Measurements from ENCODE around the gene ADCY3.

DNA sequence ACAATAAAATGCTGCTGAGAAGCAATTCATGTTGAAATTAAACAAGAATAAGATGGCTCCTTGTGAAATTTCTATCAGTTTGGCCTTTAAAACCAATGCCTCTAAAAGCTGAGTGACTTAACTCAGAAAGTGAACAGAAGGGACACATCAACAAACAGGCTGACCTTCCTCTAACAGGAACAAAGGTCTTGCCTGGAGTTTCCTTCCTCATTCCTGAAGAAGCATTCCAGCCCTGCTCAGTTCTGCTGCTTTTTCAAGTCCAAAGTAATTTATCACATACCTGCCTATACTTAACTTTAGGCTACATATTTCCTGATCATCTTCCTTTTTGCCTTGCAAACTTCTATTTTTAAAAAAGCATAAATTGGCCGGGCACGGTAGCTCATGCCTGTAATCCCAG is 140.9 kb downstream of the ADCY3 start:
- TF ChIP-seq POLR2AphosphoS5 (IDR thresholded peaks at IDR 0.05) (no peak), POLR2A (IDR thresholded peaks at IDR 0.05) (no peak)
- TF ChIP-seq, protein P1, sequence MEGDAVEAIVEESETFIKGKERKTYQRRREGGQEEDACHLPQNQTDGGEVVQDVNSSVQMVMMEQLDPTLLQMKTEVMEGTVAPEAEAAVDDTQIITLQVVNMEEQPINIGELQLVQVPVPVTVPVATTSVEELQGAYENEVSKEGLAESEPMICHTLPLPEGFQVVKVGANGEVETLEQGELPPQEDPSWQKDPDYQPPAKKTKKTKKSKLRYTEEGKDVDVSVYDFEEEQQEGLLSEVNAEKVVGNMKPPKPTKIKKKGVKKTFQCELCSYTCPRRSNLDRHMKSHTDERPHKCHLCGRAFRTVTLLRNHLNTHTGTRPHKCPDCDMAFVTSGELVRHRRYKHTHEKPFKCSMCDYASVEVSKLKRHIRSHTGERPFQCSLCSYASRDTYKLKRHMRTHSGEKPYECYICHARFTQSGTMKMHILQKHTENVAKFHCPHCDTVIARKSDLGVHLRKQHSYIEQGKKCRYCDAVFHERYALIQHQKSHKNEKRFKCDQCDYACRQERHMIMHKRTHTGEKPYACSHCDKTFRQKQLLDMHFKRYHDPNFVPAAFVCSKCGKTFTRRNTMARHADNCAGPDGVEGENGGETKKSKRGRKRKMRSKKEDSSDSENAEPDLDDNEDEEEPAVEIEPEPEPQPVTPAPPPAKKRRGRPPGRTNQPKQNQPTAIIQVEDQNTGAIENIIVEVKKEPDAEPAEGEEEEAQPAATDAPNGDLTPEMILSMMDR (IDR thresholded peaks at IDR 0.05) = no peak

All from breast epithelium (tissue), 3 donors.